Measurements from ENCODE around the gene PSME2.

PSME2 gene

DNA sequence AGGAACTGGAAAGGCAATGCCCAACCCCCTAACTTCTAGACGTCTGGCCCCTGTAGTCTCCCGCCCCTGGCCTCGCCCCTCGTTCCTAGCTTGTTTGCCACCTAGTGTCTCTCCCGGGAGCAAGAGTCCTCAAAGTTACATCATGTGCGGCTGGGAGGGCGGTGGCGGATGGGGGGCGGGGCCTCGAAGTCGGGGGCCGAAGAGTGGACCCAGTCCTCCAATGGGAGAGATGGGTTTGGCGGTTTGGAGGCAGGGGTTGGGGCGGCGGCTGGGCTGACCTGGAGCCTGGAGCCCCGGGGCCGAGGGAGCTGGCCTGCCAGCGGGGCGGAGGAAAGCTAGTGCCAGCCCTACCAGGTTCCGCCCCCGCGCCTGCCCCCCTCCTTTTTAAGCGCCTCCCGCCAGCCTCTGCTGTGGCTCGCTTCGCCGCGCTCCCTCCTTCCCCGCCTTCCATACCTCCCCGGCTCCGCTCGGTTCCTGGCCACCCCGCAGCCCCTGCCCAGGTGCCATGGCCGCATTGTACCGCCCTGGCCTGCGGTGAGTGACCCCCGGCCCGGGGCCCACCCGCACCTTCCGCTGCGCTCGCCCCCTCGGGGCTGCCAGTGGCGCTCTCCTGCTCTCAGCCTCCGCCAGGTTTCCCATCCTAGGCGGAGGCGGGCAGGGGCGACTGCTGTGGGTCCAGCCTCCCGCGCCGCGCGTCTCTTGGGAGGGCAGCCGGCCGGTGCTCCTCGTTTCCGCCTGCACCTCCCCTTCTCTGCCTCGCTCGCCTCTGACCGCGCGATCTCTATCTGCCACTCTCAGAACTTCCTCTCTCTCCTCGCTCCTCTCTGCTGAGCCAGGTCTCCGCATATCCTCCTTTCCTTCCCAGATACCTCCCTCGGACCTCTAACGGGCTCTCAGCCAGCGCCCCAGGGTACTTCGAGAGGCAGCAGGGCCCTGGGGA, 52.2 kb downstream of the PSME2 start, which contains the start of gene PCK2:
PCK2 (plus strand) TSS at position 411 of the 940 bp plus-strand sequence; CDS start at position 506, 95 bp downstream.
- peak; percentile 78 for DNase-seq (ENCODE audit: low read depth, low spot score)

Measured in iPS DF 19.7 (cell line).